Activated CD4-positive, alpha-beta T cell treated with anti-CD3 and anti-CD28 coated beads for 24 hours (primary cell): ENCODE data around the gene PGM5.

Experiments
- DNase-seq, 2 donors: peaks; one replicate each; pipeline ENCODE4 v3.0.0-alpha.2; 2020; ENCODE audit warnings: low read depth in 2 of 2

Gene PGM5

DNA sequence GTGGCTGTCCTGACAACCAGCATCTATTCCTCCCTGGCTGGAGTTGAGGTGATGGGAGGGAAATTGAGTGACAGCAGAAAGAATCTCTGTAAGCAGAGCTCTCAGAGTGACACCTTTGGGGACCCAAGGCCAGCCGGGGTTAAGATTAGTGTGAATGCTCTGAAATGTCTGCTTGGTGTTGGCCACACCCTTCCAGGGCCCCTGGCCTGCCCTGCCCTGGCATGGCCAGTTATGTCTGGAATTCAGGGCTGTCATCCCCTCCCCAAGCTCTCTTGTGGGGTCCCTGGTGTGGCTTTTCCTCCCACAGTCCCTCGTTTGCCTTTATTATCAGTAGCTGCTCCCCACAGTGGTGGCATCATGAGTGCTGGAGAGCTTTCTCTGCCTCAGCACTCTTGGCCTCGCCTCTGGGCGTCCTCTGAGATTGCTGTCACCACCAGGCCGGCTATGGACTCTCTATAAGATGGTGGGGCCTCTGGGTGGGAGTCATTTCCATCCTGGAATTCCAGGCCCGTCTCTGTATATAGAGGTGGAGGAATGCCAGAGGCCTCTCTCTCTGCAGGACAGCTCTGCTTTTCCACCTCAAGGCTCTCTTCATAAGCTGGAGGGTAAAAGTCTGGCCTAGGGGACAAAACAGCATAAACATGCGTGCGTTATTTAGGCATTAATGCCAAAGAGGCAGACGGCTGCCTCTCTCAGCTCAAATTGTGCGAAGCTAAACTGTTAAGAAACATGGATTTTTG lies 180.6 kb downstream of the PGM5 start:
- DNase-seq: no peak

DNA sequence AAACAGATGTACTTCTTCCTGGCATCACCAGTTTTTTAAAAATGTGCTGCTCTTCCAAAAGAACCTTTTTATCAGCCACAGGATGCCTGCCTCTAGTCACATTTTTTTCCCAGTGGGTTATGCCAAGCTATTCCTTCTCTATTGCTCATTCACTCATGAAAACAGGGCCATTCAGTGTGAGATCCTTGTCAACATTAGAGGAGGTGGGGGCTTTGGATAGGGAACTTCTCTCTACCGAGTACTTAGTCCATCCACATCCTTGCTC lies 181.1 kb downstream of the PGM5 start:
- no peak for DNase-seq

DNA sequence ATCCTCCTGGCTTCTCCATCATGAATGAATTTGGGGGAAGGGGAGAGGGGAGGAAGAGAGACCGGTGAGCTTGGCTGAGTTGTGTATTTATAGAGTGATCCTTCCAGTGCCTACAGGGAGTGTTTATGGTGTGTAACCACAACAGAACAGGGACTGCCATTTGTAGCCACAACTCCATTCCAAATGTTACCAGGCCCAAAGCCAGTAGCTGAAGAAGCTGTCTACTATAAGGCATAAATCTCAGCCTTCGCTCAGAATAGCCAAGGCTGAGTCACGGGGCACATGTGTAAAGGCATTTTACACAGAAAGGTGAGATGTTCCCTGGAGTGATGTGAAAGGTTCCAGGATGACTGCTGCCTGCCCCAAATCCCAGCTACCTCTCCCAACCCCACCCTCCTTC lies 181.8 kb downstream of the PGM5 start:
- no peak for DNase-seq

GRCh38 chr9:68540712-68541535 lies 184.5 kb downstream of the PGM5 start, which contains the start of gene TMEM252:
TMEM252 (minus strand) TSS chr9:68540883; CDS start chr9:68540814, 69 bp downstream.
- no peak for DNase-seq

DNA sequence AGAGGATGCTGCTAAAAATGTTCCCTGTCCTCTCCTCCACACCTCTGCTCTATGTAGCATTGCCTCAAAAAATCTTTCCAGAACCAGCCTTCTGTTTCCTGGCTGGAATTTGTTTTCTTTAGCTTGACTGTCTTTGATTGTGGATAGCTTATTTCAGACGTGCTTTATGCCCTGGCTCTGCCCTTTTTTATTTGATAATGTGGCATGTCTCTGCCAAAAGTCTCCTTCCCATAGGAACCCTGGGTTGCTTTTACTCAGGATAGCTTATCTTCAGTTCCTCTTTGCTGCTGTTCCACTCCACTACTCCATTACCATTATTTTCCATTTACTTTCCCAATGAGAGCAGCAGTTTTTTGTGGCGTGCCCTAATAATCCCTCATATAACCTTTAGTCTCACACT lies 185.2 kb downstream of the PGM5 start:
- DNase-seq: no peak

DNA sequence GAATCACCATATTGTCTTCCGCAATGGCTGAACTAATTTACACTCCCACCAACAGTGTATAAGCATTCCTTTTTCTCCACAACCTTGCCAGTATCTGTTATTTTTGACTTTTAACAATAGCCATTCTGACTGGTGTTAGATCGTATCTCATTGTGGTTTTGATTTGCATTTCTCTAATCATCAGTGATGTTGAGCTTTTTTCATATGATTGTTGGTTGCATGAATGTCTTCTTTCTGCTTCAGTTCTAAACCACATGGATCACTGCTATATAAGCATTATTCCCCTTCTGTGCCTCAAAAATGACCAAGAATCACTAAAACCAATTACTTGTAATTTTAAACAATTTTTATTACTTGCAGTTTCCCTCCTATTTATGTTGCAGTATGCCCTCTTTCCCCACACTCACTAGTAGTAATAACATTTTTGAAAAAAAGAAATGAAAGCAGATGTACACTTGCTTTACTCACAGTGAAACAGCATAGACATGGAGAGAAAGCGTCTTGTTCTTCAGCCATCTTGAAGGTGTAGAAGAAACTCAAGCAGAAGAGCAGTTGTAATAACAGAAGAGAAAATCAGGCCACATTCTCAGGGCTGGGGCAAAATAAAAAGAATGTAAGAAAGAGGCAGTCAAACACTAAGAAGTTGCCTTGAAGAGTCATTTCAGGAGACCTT lies 188.8 kb downstream of the PGM5 start:
- no peak for DNase-seq

DNA sequence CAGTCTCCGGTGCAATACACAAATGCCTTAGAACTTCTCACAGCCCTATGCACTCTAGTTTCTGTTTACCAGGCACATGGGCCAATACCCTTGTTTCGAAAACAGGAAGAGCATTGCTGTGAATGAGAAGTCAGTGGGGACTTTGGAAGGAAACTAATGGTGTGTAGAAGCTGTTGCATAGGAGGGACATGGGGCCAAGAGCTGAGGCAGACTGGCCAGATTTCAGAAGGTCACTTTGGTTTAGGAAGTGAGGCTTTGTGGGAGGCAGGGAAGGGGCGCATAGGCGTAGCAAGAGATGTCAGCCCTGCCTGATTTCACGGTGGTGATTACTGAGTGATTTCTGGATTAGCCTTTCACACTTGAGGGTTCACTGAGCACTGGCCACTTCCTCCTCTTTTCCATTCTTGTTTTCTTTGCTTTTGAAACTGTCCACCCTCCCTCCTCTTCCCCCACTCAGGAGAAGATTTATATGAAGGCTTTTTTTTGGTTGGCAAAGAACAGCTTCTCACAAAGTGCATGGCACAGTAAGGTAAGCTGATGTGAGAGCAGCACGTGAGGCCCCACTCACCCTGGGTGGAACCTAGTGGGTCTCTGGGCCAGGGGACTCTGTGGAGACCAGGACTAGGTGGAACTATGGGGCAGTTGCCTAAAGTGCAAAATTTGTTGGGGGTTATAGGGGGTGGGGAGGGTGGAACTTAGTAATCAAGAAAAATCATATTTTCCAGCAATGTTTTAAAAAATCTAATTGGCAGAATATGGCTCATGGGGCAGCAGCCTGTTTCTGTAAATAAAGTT lies 190.4 kb downstream of the PGM5 start:
- no peak for DNase-seq

- DNase-seq: no peak
Observed at GRCh38 chr9:68547417-68547816, 191.0 kb downstream of the PGM5 start.

GRCh38 chr9:68548241-68548640 lies 191.8 kb downstream of the PGM5 start:
- no peak for DNase-seq

DNA sequence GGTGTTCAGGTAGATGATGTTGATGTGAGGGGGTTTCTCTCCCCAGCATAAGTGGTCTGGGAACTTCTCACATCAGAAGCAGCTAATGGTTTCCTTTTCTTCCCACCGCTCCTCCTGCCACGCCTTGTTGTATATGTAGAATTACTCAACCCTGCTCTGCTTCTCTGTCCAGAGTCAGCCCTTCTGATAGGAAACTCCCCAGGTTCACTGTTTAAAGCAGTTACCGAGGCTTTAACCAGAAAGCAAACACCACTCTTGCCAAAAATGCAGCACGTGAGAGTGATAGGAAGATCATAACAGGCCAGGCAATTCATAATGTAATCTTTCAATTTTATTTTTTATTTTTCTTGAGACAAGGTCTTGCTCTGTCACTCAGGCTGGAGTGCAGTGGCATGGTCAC lies 194.8 kb downstream of the PGM5 start:
- DNase-seq: no peak

DNA sequence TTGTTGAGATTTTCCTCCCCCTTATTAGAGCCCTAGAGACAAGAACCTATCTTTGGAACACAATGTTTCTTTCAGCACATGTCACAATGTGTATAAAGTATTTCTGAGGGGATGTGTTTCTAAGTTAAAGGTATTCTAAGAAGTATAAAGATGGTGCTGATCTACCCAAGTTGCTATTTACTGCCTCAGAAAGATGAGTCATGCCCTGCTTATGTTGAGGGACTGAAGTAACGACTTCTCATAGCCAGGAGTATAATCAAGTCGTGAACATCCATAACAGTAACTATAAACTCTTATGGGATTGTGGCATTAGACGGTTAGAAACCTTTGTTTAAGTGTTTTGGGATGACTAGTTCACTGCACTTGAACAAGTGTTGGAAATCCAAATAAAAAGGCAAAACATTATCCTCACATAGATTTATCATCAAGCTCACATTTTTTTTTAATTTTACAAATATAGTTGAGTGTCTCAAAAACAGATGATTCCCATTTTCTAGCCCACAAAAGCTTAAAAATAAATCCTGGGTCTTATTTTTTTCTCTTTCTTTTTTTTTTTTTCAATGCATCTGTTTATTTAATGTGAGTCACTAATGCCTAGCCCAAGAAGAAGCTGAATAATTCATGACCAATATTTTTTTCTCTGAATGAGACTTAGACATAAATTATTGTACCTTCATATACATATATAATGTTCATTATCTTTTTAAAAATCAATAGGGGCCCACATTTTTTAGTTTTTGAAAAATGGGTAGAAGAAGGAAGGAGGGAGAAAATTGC lies 196.5 kb downstream of the PGM5 start:
- DNase-seq: no peak

GRCh38 chr9:68555437-68556150 lies 199.2 kb downstream of the PGM5 start:
- DNase-seq: no peak

DNA sequence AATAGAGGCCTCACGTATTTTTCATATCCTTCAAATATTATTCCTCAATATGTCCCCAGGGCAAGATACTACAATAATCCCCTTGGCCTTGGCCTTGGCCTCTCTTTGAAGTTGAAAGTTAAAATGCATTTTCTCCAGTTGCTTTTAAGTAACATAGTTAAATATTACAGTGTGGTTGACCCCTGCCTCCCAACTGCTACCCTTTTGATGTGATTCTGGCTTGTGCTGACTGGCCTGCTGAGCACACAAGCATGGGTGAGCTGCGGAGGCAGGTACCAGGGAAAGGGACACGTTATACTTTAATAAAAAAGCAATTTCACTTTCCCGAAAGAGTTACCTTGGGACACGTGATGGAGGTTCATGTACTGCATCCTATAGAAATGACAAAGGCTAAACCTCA lies 202.1 kb downstream of the PGM5 start:
- DNase-seq: no peak

- peak; percentile 38 to 45 for DNase-seq
Observed at GRCh38 chr9:68560071-68560844, 203.8 kb downstream of the PGM5 start.

DNA sequence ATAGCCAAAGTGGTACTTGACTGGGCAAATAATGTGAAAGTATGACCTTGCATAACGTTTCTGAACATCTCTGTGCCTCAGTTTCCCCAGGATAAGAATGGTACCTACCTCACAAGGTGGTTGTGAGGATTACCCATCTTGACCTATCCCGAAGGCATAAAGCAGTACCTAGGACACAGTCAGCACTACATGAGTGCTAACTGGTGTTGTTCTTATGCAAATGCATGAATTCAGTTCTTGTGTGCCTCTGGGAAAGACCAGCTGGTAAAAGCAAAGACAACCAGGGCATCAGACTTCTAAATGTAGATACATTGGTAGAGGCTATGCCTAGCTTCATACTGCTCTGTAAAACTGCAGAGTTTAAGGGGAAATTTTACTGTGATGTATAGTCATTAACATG lies 206.1 kb downstream of the PGM5 start:
- DNase-seq: no peak

GRCh38 chr9:68567565-68567964 lies 211.2 kb downstream of the PGM5 start:
- no peak for DNase-seq

- no peak for DNase-seq
Observed at GRCh38 chr9:68574150-68574549, 217.7 kb downstream of the PGM5 start.

DNA sequence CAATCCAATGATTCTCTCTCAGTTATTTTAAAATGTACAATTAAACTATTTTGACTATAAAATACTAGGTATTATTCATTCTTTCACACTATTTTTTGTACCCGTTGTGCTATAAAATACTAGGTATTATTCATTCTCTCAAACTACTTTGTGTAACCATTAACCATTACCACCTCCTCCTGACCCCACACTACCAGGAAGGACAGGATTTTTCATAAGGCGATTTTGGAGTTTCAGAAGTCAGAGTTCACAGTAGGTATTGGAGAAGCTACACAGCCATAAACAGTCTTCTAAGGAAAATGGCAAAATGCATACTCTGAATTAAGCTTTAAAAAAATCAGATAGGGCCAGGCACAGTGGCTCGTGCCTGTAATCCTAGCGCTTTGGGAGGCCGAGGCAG lies 219.4 kb downstream of the PGM5 start:
- no peak for DNase-seq

- no peak for DNase-seq
Observed at GRCh38 chr9:68577774-68578591, 221.6 kb downstream of the PGM5 start.
